NCI-H146 treated with DMSO at 0.1 percent for 48 hours (cell line): ENCODE data around the gene SCYL3.

Experiments
- DNase-seq: peaks from one replicate; lab custom pipeline; 2025; ENCODE audit not compliant: unreplicated experiment; lab: John Stamatoyannopoulos, UW

The SCYL3 gene

GRCh38 chr1:169899519-169900217 is 6.0 kb upstream of the SCYL3 start:
- no peak for DNase-seq

DNA sequence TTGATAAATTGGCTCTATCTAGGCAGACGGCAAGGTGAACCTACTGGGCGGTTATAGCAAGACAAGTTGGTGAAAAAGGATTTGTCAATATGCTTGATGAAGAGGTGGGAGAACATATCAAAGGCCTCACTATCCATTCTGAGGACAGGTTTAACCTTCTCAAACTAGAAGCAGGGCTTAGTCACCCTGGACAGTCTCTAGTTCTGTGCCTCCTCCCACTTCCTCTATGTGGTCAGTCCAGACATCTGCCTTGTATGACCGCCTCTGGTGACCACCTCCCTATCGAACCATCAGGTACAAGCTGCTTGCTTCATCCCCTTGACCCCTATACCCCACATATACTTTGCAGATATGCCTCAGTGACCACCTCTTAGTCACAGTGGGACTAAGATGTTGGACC is 2.3 kb upstream of the SCYL3 start:
- no peak for DNase-seq

- DNase-seq, result peak; percentile 50
Measured at GRCh38 chr1:169894424-169895145, 889 bp upstream of the SCYL3 start.

- peak; percentile 19 for DNase-seq
Measured at GRCh38 chr1:169892927-169893644, 610 bp downstream of the SCYL3 start.

DNA sequence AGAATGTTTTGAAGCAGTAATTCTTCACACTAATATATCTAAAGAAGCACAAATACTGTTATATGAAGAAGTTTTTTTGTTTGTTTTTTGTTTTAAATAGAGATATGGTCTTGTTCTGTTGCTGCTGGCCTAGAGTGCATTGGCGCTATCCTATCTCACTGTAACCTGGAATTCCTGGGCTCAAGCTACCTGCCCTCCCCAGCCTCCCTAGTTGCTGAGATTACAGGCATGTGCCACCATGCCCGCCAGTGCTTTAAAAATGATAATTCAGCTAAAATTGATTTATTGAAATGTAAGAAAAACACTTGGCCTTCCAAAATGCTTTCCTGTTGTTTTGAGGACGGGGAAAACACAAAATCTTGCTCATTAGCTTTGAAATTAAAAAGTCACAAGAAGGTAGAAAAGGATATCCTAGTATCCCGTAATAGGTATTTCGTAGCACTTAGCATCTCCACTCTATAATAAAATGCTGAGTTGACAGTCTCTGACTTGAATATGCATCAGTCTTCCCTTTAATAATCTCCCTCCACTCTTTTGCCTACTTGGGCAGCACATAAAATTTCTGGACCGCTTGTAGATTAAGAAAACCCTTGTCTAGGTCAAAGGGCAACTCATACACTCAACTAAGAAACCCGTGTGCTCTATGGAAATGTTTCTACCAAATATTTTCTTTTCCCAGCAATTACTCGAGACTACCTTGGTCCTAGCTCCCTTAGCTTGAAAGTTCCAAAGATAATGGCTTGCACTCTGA is 1.3 kb downstream of the SCYL3 start:
- no peak for DNase-seq

DNA sequence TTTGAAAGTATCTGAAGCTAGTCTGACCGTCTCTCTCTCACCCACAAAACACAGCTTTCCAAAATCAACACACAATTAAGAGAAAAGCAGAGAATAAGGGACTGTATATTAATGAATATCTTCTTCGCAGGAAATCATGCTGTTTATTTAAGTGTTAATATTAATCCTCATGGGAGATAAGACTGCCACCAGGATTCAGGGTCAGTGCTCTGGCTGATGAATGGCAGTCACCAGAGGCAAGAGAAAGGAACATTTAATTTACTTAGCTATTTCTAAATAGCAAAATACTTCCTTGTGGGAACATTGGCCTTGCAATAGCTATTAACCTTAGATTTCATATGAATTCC is 2.2 kb downstream of the SCYL3 start:
- no peak for DNase-seq

DNA sequence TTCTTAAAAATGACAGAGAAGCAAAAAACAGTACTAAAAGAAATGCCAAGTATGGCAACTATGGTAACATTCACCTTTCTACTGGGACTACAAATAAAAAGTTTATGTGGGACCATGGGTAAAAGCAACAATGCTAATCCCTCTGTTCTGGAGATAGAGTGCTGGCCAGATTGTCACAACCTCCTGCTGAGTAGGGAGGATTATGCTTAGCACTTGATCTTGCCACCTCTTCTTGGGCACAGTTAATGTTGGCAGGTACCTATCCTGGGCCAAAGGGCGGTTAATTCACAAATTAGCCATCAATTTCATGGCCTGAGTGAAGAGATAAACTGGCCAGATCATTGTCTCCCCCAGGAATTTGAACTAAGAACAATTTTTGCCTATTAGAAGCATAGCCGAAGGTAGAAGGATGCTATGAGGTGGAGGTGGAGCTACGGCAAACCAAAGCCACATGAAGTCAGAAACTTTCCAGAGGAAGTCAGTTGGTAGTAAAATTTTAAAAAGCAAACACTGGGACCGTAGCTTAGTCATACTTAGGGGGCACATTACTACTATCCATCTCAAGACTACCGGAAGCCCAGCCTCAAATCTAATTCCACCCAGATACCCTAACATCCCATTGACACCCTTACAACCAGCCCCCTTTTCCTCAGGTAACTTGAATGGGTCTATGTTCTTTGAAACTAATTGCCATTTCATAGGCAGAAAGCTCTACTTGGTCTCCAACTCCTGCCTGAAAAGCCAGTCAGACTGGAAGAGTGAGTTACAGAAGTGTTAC is 2.7 kb downstream of the SCYL3 start:
- DNase-seq, result no peak

- no peak for DNase-seq
Measured at GRCh38 chr1:169889871-169890270, 3.8 kb downstream of the SCYL3 start.

DNA sequence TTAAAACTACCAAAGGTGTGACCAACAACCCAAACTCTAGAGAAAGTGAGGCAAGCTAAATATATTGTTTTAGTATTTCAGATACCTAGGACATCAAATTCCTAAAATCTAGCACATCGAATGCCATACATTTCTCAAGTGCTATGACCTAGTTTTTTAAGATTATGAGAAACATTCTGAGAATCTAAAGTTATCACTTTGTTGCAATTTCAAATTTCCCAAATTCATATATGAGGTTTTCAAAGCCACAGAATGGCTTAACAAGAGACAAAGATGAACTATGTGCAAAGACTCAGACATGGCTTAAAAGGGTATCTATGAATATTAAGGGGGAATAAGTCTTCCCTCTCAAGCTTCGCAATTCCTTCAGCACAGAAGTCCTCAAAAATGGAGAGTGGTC is 6.8 kb downstream of the SCYL3 start:
- no peak for DNase-seq

DNA sequence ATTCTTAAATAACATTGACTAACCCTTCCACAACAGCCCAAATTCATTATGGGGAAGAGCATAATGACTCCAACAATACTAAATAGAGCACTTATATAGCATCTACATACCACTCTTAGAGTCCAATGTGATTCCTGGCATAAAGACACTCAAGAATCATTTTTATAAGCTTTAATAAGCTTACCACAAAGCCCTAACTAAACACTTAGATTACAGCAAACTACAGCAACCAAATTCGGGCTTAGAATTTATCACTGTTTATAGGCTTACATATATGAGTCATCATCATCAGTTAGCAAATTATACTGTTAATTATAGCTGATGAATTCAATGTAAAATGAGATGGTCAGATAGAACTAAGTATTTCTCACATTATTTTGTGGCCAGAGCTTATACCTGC is 7.3 kb downstream of the SCYL3 start:
- DNase-seq, result no peak

GRCh38 chr1:169885207-169885606 is 8.5 kb downstream of the SCYL3 start:
- no peak for DNase-seq

DNA sequence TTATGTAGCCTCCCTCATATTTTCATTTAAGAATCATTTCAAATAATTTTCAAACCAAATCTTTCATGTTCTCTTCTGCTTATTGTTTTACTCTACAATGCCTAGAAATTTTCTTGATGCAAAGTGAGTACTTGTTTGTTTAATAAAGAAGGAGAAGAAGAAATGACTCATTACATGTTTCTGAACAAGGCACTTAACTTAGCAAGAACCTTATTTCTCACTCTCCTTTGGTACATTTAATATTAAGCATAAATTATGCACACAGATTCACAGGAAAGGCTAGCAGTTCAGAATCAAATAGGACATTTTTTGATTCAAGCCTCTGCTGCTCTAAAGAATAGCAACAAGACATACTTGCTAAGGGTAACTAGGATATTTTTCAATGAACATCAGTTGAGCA is 9.1 kb downstream of the SCYL3 start:
- no peak for DNase-seq

GRCh38 chr1:169882039-169882511 is 11.6 kb downstream of the SCYL3 start:
- no peak for DNase-seq

- DNase-seq, result no peak
Measured at GRCh38 chr1:169879034-169879840, 14.5 kb downstream of the SCYL3 start.

DNA sequence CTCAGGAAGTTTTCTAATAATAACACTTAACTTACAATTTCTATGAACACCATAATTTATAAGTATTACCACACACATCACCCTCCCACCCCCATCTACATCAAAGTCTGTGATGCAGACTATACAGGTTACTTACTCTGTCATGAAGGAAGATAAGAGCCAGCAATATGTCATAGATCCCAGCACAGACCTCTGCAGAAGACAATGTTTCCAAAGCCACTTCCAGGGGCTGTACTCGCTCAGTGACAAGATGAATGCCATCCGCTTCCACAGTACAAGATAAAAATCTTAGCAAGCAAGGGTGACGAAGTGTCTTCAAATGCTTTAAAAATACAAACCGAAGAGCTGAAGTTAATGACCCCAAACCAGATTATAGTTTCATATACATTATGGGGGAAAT is 15.2 kb downstream of the SCYL3 start:
- no peak for DNase-seq

DNA sequence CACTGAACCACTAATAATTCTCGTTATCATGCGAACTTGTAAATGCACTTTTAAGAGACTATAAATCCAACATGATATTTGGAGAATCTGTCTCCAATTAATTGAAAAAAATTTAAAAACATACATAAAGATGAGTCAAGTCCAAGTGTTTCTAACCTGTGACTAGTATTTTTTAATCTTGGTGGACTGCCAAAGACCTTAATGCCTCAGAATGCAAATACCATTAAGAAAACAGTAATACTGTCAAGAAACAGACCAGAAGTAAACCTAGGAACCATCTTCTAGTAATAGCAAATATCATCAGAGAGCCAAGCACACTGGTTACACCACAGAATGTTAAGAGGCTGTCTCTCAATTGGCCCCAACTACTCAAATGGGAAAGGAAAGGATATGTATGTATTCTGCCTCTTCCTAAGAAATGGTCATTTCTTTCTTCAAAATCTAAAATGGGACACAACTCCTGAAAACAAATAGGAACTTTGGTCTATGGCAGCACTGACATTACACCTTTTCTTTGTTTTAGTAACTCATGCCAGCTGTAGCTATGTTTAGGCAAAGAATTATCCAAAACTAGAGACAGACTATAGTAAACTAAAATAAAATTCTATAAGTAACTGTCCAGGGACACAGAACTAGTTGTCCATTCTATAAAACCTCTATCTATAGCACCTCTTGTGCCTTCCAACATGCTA is 15.8 kb downstream of the SCYL3 start:
- no peak for DNase-seq

DNA sequence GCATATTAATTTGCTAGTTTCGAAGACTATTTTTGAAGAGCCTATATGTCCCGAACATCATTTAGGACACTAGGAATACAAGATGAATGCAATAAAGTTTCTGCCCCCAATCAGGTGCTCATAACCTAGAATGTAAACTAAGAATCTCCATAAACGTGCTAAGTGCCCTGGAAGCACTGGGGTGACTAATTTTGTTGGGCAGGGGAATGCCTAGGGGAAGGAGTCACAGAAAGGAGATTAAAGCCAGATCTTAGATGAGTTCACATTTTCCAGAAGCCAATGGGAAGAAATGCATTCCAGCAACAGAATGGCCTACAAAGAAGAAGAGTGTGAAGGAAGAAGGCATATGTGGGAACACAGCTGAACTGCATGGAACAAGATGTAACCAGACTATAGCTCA is 19.5 kb downstream of the SCYL3 start:
- no peak for DNase-seq

GRCh38 chr1:169873582-169874199 is 20.0 kb downstream of the SCYL3 start:
- no peak for DNase-seq

DNA sequence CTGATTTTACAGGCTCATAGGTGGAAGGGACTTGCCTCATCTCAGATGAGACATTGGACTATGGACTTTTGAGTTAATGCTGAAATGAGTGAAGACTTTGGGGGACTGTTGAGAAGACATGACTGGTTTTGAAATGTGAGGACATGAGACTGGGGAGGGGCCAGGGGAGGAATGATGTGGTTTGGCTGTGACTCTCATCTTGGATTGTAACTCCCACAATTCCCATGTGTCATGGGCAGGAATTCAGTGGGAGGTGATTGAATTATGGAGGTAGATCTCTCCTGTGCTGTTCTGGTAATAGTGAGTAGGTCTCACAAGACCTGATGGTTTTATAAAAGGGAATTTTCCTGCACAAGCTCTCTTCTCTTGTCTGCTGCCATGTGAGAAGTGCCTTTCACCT is 20.8 kb downstream of the SCYL3 start:
- DNase-seq, result no peak
